A549 (cell line): Measurements from ENCODE around the gene C14orf132. TPM values are rescaled to one million over a fixed set of nuclear protein-coding genes. Genes with fewer than 3 reads are reported as not detected.

Experiments
- ATAC-seq, 2 experiments: fragments of 200-7000 bp in 1 of 2; fragments of >200 bp in 1 of 2; cut with Nextera tagmentation in 1 of 2; cut with Tn5 transposase in 1 of 2; 3 replicates each; pipeline versions ENCODE4 v1.8.0 to v1.9.1; 2018 to 2020; ENCODE audit warnings: mild to moderate bottlenecking in 1 of 2, moderate library complexity in 1 of 2
- CTCF ChIA-PET: fragments of 300-600 bp; sonication (Branson Sonifier 250); formaldehyde crosslinking; extraction: SDS; loops from one replicate; lab custom pipeline; 2021; ENCODE audit warnings: antibody characterized with exemption, inconsistent platforms; lab: Yijun Ruan, JAX
- POLR2A ChIA-PET: fragments of 350-600 bp; formaldehyde crosslinking; extraction: SDS; loops from one replicate; lab custom pipeline; 2021; ENCODE audit warnings: antibody characterized with exemption, inconsistent platforms; lab: Yijun Ruan, JAX
- DNase-seq, 2 experiments: peaks; one replicate each; pipeline versions ENCODE4 v3.0.0 to v3.0.0-alpha.2; 2011 to 2016; ENCODE audit warnings: low read depth in 1 of 2, low spot score in 1 of 2
- FAIRE-seq: peaks from 2 replicates; lab custom pipeline; 2011; peaks lifted over from hg19 to GRCh38; lab: Jason Lieb, UNC
- H3K27ac ChIP-seq, 2 experiments: fragments of >200 bp; sonication (Bioruptor Twin); formaldehyde crosslinking; 3 replicates each; pipeline ENCODE4 v1.5.1; 2016 to 2017
- H3K4me1 ChIP-seq: fragments of >200 bp; sonication (Bioruptor Twin); formaldehyde crosslinking; 3 replicates; pipeline ENCODE4 v1.6.1; 2016
- H3K4me2 ChIP-seq: fragments of >200 bp; sonication (Bioruptor Twin); formaldehyde crosslinking; 3 replicates; pipeline ENCODE4 v1.6.1; 2016
- H3K4me3 ChIP-seq: fragments of >200 bp; sonication (Bioruptor Twin); formaldehyde crosslinking; 3 replicates; pipeline ENCODE4 v1.5.1; 2016
- H3K9me3 ChIP-seq: fragments of >200 bp; sonication (Bioruptor Twin); formaldehyde crosslinking; 3 replicates; pipeline ENCODE4 v1.6.1; 2016
- BHLHE40 ChIP-seq: IDR thresholded peaks from 2 replicates; pipeline ENCODE4 v1.6.1; 2012; ENCODE audit warnings: low read depth, low read length, inconsistent platforms
- CBX2 ChIP-seq: fragments of 200-600 bp; sonication (generic); IDR thresholded peaks from 2 replicates; pipeline ENCODE4 v1.6.1; 2016; ENCODE audit warnings: low read depth, mild to moderate bottlenecking, borderline replicate concordance
- CEBPB ChIP-seq, 2 experiments: fragments of >200 bp in 1 of 2; sonication (Bioruptor Twin) in 1 of 2; formaldehyde crosslinking in 1 of 2; IDR thresholded peaks; 2 replicates each; pipeline ENCODE4 v1.6.1; 2012 to 2016
- EHMT2 ChIP-seq: fragments of 200-600 bp; sonication (generic); IDR thresholded peaks from 2 replicates; pipeline ENCODE4 v1.6.1; 2016; ENCODE audit warnings: antibody characterized with exemption, low read depth, mild to moderate bottlenecking, moderate library complexity
- ESRRA ChIP-seq: fragments of 150-350 bp; IDR thresholded peaks from 2 replicates; pipeline ENCODE4 v1.6.1; 2014; ENCODE audit warnings: mild to moderate bottlenecking, low read length, borderline replicate concordance
- GATA3 ChIP-seq: IDR thresholded peaks from 2 replicates; pipeline ENCODE4 v1.6.1; 2012; ENCODE audit warnings: borderline replicate concordance
- HEYL ChIP-seq: fragments of 250-450 bp; sonication (Bioruptor Pico); IDR thresholded peaks from 2 replicates; pipeline ENCODE4 v1.8.0; 2021; ENCODE audit warnings: mild to moderate bottlenecking, moderate library complexity
- HOXA7 ChIP-seq: fragments of 250-450 bp; sonication (Bioruptor Pico); IDR thresholded peaks from 2 replicates; pipeline ENCODE4 v1.5.0; 2020; ENCODE audit warnings: mild to moderate bottlenecking, moderate library complexity
- HOXB5 ChIP-seq: fragments of 250-450 bp; sonication (Bioruptor Pico); IDR thresholded peaks from 2 replicates; pipeline ENCODE4 v1.5.0; 2020; ENCODE audit warnings: mild to moderate bottlenecking, moderate library complexity
- JUN ChIP-seq, 2 experiments: fragments of >200 bp; sonication (Bioruptor Twin); formaldehyde crosslinking; IDR thresholded peaks; 2 replicates in 1 of 2; 3 replicates in 1 of 2; pipeline ENCODE4 v1.6.1; 2016 to 2017
- JUNB ChIP-seq: fragments of >200 bp; sonication (Bioruptor Twin); formaldehyde crosslinking; IDR thresholded peaks from 2 replicates; pipeline ENCODE4 v1.6.1; 2016
- KDM5A ChIP-seq: fragments of 200-600 bp; sonication (generic); IDR thresholded peaks from 2 replicates; pipeline ENCODE4 v1.6.1; 2016; ENCODE audit warnings: antibody characterized with exemption, mild to moderate bottlenecking
- MAFK ChIP-seq: fragments of 450-650 bp; IDR thresholded peaks from 2 replicates; pipeline ENCODE4 v1.6.1; 2014; ENCODE audit not compliant: partially characterized antibody
- MAZ ChIP-seq: fragments of 150-350 bp; IDR thresholded peaks from 2 replicates; pipeline ENCODE4 v1.6.1; 2014; ENCODE audit warnings: antibody characterized with exemption, low read depth, low read length, borderline replicate concordance
- NFE2L2 ChIP-seq: fragments of 150-350 bp; conservative IDR thresholded peaks from 2 replicates; pipeline ENCODE4 v1.6.1; 2014; ENCODE audit warnings: low read length
- RARB ChIP-seq: fragments of 250-450 bp; sonication (Bioruptor Pico); IDR thresholded peaks from 2 replicates; pipeline ENCODE4 v1.8.0; 2021; ENCODE audit warnings: mild to moderate bottlenecking, moderate library complexity
- SREBF2 ChIP-seq: fragments of 450-650 bp; IDR thresholded peaks from 2 replicates; pipeline ENCODE4 v1.6.1; 2014; ENCODE audit warnings: mild to moderate bottlenecking, moderate library complexity
- WGBS: methylation state at CpG from one replicate; pipeline ENCODE4 v1.1.6; 2017; ENCODE audit errors: missing lambda C conversion rate; 5-methylcytosine and 5-hydroxymethylcytosine counted together
- polyA plus RNA-seq, 4 experiments: library from polyadenylated mRNA; depleted of rRNA in 3 of 4; stranded (reverse); fragments of >200 nt; fragmentation: RNase III in 1 of 4; extraction: RNeasy Plus Mini Kit Qiagen cat#74134 plus additional on column Dnase treatment in 1 of 4; gene quantifications; 2 replicates in 3 of 4; 3 replicates in 1 of 4; pipeline ENCODE4 v1.2.3, GENCODE V29; 2011 to 2017
- TF ChIP-seq, protein P1 (sequence below): fragments of 250-450 bp; sonication (Bioruptor Pico); IDR thresholded peaks from 2 replicates; pipeline ENCODE4 v1.5.0; 2020; ENCODE audit warnings: low read depth, mild to moderate bottlenecking, moderate library complexity
- TF ChIP-seq, protein P2 (sequence below): fragments of 200-600 bp; sonication (generic); IDR thresholded peaks from 2 replicates; pipeline ENCODE4 v1.6.1; 2016; ENCODE audit warnings: antibody characterized with exemption, mild to moderate bottlenecking, moderate library complexity
- TF ChIP-seq, protein P3 (sequence below): fragments of 150-350 bp; IDR thresholded peaks from 2 replicates; pipeline ENCODE4 v1.6.1; 2014; ENCODE audit warnings: low read depth, mild to moderate bottlenecking, low read length

C14orf132 gene
- polyA plus RNA-seq, 2 of the 4 experiments (the other 2 are of a cell fraction): 4.6 to 8.5 TPM

DNA sequence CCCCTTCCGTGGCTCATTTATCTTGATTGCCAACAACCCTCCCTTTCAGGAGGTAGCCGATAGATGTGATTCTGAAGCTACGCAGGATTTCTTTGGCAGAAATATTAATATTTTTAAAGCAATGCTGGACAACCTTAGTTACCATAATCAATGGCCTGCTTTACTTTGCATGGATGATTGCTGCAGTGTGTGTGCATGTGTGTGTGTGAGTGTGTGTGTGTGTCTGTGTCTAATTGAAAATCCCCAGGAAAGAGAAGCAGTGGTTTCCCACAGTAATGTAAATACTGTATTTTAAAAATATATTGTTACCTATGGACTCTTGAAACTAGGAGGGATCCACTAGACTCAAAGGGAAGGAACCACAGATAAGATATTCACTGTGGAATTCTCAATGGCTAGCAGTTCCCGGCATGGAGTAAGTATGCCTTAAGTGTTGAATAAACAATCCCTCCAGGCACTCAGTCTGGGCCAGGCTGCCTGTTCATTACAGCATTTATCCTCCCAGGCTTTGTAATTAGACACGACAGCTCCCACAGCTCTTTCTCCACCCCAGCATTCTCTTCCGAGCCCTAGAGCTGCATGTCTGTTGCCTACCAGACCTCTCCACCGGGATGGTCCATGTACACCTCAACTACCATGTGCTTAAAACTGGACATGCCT lies 22.5 kb upstream of the C14orf132 start:
- 26% methylated on average over 7 of the region's 7 CpGs for WGBS
- Histone ChIP-seq H3K4me1 (no peaks in the 10 kb centered on the region), H3K4me2 (no peak overlapping the region), H3K9me3 (0 out of 3 replicates have a peak, but pooled peaks cover 3% of the 10 kb centered on the region), H3K4me3 (no peak overlapping the region), H3K27ac (no peak overlapping the region)
- FAIRE-seq (no peak), ATAC-seq (no peak), DNase-seq (no peak)
- TF ChIP-seq MAZ (no peak), MAFK (no peak), CBX2 (no peak), JUN (IDR thresholded peaks at IDR 0.05) (no peak), HEYL (CRISPR knock-in tag) (no peak), HOXA7 (CRISPR knock-in tag) (no peak), ESRRA (no peak), NFE2L2 (no peak), JUNB (no peak), SREBF2 (no peak), EHMT2 (no peak), HOXB5 (CRISPR knock-in tag) (no peak), CEBPB (IDR thresholded peaks at IDR 0.05) (no peak), RARB (CRISPR knock-in tag) (no peak), GATA3 (no peak)
- TF ChIP-seq, protein P1, sequence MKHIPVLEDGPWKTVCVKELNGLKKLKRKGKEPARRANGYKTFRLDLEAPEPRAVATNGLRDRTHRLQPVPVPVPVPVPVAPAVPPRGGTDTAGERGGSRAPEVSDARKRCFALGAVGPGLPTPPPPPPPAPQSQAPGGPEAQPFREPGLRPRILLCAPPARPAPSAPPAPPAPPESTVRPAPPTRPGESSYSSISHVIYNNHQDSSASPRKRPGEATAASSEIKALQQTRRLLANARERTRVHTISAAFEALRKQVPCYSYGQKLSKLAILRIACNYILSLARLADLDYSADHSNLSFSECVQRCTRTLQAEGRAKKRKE (CRISPR knock-in tag): no peak
- TF ChIP-seq, protein P2, sequence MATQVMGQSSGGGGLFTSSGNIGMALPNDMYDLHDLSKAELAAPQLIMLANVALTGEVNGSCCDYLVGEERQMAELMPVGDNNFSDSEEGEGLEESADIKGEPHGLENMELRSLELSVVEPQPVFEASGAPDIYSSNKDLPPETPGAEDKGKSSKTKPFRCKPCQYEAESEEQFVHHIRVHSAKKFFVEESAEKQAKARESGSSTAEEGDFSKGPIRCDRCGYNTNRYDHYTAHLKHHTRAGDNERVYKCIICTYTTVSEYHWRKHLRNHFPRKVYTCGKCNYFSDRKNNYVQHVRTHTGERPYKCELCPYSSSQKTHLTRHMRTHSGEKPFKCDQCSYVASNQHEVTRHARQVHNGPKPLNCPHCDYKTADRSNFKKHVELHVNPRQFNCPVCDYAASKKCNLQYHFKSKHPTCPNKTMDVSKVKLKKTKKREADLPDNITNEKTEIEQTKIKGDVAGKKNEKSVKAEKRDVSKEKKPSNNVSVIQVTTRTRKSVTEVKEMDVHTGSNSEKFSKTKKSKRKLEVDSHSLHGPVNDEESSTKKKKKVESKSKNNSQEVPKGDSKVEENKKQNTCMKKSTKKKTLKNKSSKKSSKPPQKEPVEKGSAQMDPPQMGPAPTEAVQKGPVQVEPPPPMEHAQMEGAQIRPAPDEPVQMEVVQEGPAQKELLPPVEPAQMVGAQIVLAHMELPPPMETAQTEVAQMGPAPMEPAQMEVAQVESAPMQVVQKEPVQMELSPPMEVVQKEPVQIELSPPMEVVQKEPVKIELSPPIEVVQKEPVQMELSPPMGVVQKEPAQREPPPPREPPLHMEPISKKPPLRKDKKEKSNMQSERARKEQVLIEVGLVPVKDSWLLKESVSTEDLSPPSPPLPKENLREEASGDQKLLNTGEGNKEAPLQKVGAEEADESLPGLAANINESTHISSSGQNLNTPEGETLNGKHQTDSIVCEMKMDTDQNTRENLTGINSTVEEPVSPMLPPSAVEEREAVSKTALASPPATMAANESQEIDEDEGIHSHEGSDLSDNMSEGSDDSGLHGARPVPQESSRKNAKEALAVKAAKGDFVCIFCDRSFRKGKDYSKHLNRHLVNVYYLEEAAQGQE: no peak
- TF ChIP-seq, protein P3, sequence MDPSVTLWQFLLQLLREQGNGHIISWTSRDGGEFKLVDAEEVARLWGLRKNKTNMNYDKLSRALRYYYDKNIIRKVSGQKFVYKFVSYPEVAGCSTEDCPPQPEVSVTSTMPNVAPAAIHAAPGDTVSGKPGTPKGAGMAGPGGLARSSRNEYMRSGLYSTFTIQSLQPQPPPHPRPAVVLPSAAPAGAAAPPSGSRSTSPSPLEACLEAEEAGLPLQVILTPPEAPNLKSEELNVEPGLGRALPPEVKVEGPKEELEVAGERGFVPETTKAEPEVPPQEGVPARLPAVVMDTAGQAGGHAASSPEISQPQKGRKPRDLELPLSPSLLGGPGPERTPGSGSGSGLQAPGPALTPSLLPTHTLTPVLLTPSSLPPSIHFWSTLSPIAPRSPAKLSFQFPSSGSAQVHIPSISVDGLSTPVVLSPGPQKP: no peak
- ChIA-PET CTCF (interaction anchor here (1.0 kb wide), 1 partner anchor 14 kb away, joined by 3 read pairs; no protein-coding TSS in a partner anchor), POLR2A (no interaction called here)

DNA sequence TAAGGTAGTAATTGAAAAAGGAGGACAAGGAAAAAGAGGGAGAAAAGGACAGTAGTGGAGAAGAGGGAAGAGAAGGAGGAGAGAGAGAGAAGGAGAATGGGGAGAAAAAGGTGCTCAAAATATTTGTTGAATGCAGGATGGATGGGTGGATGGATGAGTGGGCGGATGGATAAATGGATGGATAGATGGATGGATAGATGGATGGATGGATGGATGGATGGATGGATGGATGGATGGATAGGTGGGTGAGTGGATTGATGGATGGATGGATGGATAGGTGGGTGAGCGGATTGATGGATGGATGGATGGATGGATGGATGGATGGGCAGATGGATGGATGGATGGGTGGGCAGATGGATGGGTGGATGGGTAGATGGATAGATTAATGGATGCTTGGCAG lies 21.3 kb upstream of the C14orf132 start:
- WGBS: 2% methylated on average over 2 of the region's 2 CpGs

More for the DNA sequence above, 21.3 kb upstream of the C14orf132 start:
- Histone ChIP-seq H3K4me1 (no peaks in the 10 kb centered on the region), H3K4me3 (no peak overlapping the region), H3K27ac (no peak overlapping the region), H3K4me2 (no peak overlapping the region), H3K9me3 (no peaks in the 10 kb centered on the region)
- CTCF ChIA-PET: interaction anchor here (1.0 kb wide), 1 partner anchor 16 kb away, joined by 3 read pairs; no protein-coding TSS in a partner anchor
- DNase-seq (no peak), ATAC-seq (no peak), FAIRE-seq (no peak)
- POLR2A ChIA-PET: no interaction called here
- TF ChIP-seq, protein P1 (CRISPR knock-in tag): no peak
- TF ChIP-seq RARB (CRISPR knock-in tag) (no peak), CEBPB (IDR thresholded peaks at IDR 0.05) (no peak), CBX2 (no peak), ESRRA (no peak), KDM5A (no peak), JUNB (no peak), BHLHE40 (no peak)
